ENCODE measurements around the gene ACOXL.

Gene ACOXL

DNA sequence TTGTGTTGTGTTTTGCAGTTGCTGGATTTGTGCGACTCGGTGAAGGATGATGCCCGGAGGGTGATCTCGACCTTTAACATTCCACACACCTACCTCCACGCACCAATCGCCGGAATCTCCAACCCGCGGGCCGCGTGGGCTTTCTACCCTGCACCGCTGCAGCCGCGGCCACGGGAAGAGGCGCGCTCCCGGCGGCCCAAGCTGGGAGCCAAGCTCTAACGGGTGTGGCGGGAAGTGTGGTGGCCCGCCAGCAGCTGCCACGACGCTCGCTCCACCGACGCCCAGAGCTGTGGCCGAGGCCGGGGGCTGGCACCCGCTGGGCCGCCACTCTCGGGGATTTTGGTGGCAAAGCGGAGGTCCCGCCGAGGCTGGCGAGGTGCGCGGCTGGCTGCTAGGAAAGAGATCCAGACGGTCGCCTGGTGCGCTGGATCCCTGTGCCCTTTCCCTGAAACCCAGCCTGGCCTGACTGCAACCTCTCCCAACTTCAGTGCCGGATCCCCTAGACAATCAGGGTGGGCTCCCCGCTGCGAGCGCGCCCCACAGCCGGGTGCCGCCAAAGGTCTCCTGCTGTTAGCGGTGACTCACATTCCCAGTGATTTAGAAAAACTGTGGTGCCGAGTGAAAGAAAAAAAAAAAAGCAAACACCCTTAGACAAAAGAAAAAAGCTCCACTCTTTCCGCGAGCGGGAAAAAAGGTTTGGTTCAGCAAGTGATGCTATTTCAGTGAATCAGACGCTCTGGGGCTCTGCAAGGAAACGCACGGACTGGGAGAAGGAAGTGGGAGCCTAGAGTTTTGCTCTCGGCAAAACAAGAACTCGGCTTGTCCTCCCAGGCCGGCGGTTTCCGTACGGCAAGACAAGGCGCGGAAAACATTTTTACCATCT is 385.5 kb downstream of the ACOXL start:
- DNase-seq (ENCODE audit: low spot score): no peak

GRCh38 chr2:111118481-111118980 is 386.2 kb downstream of the ACOXL start:
- no peak for DNase-seq (ENCODE audit: low spot score)

DNA sequence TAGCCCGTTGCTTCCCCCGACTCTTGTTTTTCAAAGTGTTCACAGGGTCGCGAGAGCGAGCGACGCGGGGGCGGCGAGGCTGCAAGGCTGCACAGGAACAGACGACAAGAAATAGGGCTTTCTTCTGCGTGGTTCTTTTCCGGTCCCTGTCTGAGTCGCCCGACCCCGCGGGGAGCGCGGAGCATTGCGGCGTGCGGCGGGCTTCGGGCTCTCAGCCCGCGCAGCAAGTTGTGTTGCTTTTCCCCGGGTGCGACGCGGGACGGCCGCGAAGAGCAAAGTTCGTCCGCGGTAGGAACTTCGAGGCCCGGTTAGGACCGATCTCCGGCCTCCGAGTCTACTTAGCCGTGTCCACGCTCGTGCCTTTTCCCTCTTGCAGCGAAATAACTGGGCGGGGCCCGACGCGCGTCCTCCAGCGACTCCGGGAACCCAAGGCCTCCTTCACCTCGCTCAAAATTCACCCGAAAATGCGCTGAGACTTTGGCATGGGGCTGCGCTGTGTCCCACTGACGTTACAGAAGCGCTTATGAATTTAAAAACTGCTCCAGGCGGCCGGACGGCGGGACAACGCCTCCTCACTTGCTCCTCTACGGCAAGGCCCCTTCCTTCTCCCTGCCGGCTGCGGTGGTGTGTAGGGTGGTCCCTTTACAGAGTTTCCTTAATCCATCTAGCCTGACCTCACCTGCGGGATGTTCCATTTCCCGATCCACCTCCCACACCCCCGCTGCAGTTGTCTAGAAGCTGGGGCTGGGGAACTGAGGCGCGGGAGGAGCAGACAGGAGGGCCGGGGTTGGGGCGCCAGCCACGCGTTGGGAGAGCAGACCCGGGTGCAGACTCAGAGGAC is 386.8 kb downstream of the ACOXL start:
- DNase-seq (ENCODE audit: low spot score): no peak

- DNase-seq (ENCODE audit: low spot score): no peak
These were observed 387.5 kb downstream of the ACOXL start for GRCh38 chr2:111119822-111120252.

DNA sequence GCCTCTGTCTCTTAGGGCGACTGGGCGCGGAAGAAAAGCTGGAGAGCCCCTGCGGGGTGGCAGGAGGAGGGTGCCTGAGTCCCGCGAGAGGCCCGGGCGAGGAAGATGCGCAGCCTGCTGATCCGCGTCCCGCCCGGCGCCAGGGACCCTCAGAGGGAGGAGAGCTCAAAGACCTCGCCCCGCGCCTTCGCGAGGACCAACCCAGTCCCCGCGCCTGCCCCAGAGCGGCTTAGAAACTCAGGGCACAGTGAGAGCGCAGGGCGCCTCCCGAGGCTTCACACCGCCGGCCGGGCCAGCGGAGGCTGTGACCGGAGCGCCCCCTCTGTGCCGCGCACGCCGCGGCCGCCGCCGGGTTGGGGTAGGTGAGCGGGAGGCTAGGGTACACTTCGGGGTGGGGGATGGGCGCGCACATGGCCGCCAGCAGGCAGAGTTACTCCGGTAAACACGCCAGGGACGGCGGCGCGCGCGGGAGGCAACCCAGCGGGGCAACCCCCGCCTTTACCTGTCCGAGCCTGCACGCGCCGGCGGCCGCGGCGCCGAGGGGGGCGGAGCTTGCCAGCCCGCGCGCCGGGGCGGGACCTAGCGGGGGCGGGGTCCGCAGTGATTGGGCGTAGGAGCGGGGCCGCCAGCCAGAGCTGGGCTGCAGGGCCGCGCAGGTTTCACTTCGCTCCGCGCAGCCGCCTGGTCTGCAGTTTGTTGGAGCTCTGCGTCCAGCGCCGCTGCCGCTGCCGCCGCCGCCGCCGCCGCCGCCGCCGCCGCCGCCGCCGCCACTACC is 388.1 kb downstream of the ACOXL start, which contains the start of gene BCL2L11:
TSS of gene BCL2L11 (plus strand) at position 662 of the 775 bp plus-strand sequence. CDS start 2,832 bp downstream, outside the sequence.
- peak; percentile 92 for DNase-seq (ENCODE audit: low spot score)

DNA sequence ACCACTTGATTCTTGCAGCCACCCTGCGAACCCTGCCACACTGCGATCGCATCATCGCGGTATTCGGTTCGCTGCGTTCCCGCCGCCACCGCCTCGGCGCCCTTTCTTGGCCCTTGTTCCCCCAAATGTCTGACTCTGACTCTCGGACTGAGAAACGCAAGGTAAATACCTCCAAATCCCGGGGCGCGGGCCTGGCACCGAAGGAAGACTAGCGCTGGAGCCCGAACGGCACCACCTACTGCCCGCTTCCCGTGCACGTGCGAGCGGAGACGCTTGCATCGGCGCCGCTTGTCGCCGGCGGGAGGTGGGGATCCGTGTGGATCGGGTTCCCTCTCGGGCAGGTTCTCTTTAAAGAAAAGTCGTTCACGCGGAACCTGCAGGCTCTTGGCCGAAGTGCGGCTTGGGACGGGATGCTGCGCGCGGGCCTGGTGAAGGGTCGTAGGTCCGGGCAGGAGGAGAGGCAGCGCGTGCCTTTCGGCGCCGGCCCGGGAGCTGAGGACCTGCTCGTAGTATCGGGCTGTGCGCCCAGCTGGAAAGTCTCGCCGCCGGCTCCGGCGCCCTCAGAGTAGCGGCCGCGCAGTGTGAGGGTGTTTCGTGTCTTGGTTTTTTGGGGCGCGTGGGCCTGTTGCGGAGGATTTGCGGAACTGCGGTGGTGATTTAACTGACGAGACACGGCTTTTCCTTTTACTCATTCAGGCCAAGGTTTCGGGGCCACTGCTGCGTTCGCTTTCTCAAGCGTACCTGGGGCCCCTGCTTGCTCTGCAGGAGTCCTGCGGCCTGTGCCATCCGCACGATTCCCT is 388.9 kb downstream of the ACOXL start:
- DNase-seq (ENCODE audit: low spot score): no peak

DNA sequence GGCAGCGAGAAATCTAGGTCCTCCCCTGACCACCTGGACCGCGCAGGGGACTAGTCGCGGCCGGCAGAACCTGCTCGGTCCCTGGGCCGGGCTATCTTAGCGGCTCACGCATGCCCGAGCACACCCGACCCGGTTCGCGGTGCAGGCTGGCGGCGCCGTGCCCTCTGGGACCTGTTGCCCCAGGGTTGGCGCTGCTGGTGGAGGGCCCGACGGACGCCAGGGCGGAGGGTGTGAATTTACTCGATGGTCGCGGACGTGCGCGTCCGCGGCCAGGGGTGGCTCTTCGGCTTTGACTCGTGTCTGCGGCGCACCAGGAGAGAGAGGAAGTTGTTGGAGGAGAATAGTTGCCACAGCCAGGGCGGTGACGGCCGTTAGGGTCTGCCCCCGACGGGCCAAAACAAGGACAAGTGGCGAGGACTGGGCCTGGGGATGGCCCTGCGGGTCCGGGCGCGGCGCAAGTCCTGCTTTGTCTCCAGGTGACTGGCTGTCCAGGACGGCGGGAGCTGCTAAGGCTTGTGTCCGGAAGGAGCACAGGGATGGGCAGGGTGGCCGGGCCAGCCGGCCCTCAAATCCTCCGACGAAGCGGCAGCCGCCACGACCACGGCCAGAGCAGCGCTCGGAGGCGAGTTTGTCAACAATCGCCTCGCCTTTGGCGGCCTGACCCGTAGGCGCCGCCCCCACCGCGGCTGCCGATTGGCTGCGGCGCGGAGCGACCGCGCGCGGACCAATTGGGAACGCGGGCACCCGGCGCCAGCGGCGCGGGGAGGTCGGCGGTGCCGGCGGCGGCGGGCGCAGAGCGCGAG is 389.7 kb downstream of the ACOXL start:
- DNase-seq (ENCODE audit: low spot score): peak; percentile 80

DNA sequence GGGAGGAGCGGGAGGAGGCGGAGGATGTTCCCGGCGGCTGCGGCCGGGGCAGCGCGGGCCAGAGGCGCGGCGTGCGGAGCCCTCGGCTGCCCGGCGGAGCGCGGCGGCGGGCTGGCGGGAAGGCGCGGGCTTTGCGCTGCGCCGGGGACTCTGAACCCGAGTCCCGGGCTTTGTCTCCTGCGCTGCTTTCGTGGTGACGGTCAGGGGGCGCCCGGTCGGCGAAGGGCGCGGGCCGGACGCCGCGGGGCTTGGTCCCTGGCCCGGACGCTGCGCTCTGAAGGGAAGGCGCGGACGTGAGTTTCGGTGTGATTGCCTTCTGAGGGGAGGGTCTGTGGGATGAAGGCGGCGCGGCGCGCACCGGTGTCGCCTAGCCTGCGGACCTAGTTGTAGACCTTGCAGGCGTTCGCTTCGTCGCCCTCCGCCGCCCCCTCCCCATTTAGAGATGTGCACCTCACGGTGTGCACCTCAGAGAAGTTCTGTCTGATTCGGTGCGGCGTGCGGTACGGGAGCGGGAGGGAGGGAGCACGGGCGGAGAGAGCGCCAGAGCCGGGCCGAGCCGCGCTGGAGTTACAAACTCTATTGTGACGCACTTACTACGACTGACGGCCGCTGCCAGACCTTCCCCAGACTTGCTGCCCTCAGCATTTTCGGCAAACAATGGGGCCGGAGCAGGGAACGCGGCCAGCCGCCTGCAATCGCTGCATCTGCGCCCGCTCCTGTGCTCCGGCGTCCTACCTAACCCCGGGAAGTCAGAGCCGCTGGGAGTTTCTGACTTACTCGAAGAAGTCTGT is 390.5 kb downstream of the ACOXL start:
- no peak for DNase-seq (ENCODE audit: low spot score)

DNA sequence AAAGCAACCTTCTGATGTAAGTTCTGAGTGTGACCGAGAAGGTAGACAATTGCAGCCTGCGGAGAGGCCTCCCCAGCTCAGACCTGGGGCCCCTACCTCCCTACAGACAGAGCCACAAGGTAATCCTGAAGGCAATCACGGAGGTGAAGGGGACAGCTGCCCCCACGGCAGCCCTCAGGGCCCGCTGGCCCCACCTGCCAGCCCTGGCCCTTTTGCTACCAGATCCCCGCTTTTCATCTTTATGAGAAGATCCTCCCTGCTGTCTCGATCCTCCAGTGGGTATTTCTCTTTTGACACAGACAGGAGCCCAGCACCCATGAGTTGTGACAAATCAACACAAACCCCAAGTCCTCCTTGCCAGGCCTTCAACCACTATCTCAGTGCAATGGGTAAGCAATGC is 391.4 kb downstream of the ACOXL start:
- DNase-seq (ENCODE audit: low spot score): no peak

DNA sequence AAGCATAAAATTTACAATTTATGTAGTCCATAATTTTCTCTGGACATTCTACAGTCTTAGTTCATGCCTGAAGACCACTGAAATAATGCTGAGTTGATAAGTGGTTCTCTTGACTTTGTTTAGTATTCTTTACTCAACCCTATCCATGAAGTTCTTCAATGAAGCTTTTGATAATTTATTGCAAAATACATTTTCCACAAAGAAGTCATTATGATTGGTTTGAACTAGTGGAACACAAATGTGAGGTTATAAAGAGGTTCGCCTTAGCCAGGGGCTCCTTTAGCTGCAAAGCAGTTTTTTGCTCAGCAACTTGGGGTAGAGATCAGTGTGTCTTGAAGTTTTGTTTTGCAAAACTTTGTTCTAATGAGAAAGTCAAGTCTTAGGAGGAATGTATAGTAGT is 394.2 kb downstream of the ACOXL start:
- no peak for DNase-seq (ENCODE audit: low spot score)

GRCh38 chr2:111127351-111127750 is 395.0 kb downstream of the ACOXL start:
- DNase-seq (ENCODE audit: low spot score): no peak

GRCh38 chr2:111128096-111128495 is 395.7 kb downstream of the ACOXL start:
- no peak for DNase-seq (ENCODE audit: low spot score)

GRCh38 chr2:111133603-111134002 is 401.2 kb downstream of the ACOXL start:
- no peak for DNase-seq (ENCODE audit: low spot score)

GRCh38 chr2:111134055-111134454 is 401.7 kb downstream of the ACOXL start:
- no peak for DNase-seq (ENCODE audit: low spot score)

GRCh38 chr2:111135237-111135909 is 403.0 kb downstream of the ACOXL start:
- DNase-seq (ENCODE audit: low spot score): no peak

DNA sequence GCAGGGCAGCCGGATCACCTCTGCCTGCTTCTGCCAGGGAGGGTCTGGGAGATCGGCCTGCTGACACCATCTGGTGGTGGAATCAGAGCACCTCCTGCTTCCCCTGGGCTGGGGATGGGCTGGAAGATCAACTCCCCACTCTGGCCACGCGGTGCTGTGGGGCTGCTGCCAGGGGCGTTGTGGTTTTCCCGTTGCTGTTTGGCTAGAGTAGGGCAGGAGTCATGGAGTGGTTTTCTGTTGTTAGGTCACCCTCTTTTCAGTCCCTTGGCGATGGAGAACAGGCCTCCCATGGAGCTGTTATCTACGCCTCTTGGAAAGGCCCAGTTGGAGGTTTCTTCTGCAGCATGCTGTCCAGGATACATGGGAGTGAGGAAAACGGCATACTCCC is 403.5 kb downstream of the ACOXL start:
- no peak for DNase-seq (ENCODE audit: low spot score)

DNA sequence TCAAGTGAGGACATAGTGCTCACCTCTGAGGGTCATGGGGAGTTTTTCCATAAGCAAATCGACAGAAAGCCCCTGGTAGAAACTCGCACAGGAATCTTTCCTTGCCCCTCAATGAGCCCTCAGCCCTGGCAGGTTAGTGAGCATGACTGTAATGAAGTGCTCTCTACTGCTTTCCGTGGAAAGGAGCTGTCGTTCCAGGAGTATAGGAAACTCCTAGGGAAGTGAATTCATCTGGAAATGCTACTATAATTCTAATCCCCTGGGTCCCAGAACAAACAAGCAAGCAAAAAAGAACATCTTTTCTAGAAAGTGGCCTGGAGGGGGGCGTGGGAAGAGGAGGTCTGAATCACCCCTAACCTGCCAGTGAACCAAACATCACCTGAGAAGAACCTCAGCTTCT is 406.5 kb downstream of the ACOXL start:
- no peak for DNase-seq (ENCODE audit: low spot score)

DNA sequence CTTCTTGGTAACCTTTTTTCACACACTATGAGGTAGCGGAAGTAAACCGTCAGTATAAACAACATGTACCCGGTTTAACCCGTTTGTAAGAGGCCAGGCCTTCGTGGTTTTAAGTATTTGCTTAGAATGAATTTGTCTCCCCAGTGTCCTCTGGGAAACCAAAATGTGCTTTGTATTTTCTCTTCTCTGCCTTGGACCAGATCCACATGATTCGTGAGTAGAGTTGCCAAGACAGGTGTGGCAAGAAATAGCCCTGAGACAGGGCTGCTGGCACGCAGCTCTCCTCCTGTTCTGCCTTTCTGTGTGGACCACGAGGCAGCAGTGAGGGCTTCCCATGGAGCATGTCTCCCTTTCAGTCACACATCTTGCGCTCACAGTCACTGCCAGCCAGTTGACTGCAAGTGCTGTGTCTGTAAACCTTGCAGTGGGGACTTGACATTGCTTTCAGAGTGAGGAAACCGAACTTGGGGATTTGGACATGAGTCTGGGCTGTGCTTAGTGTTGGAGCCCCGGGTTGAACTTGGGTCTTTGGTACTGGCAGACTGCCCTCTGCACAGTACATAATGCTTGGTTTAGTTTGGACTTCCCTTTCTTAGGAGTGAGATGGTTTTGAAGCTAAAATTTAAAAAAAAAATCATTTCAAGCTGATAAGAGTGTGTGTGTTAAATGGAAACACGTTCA is 407.4 kb downstream of the ACOXL start:
- no peak for DNase-seq (ENCODE audit: low spot score)

Measured in CD4-positive, alpha-beta T cell treated with Interleukin-15 for 4 hours (primary cell).